H9 (cell line): ENCODE results near the gene GRID2IP. TPM values are rescaled to one million over a fixed set of nuclear protein-coding genes. Genes with fewer than 3 reads are reported as not detected.

Experiments used
- DNase-seq: peaks from one replicate; pipeline ENCODE4 v3.0.0-alpha.2; 2017
- H2AFZ ChIP-seq: one replicate; pipeline ENCODE4 v1.6.1; 2013; ENCODE audit warnings: mild to moderate bottlenecking, low read length, control low read depth, moderate library complexity
- H2AK5ac ChIP-seq: 2 replicates; pipeline ENCODE4 v1.6.1; 2013; ENCODE audit warnings: low read length, control low read depth, mixed read lengths; ENCODE audit not compliant: insufficient read length
- H2BK120ac ChIP-seq: one replicate; pipeline ENCODE4 v1.6.1; 2013; ENCODE audit warnings: low read depth, mild to moderate bottlenecking, low read length, control low read depth, inconsistent platforms; ENCODE audit not compliant: poor library complexity, severe bottlenecking
- H2BK12ac ChIP-seq: 2 replicates; pipeline ENCODE4 v1.6.1; 2013; ENCODE audit warnings: low read length, control low read depth, mixed read lengths, low read depth; ENCODE audit not compliant: insufficient read length
- H2BK15ac ChIP-seq: 2 replicates; pipeline ENCODE4 v1.6.1; 2013; ENCODE audit warnings: low read depth, low read length, control low read depth
- H2BK20ac ChIP-seq: one replicate; pipeline ENCODE4 v1.6.1; 2013; ENCODE audit warnings: low read depth, mild to moderate bottlenecking, low read length, control low read depth, inconsistent platforms; ENCODE audit not compliant: poor library complexity, severe bottlenecking
- H2BK5ac ChIP-seq: 2 replicates; pipeline ENCODE4 v1.6.1; 2013; ENCODE audit warnings: low read length, control low read depth, mixed read lengths; ENCODE audit not compliant: insufficient read length
- H3K14ac ChIP-seq: 2 replicates; pipeline ENCODE4 v1.6.1; 2013; ENCODE audit warnings: low read length, control low read depth; ENCODE audit not compliant: insufficient read depth
- H3K18ac ChIP-seq: 2 replicates; pipeline ENCODE4 v1.6.1; 2013; ENCODE audit warnings: low read depth, mild to moderate bottlenecking, mixed read lengths, low read length, control low read depth; ENCODE audit not compliant: insufficient read length
- H3K23ac ChIP-seq: 2 replicates; pipeline ENCODE4 v1.6.1; 2013; ENCODE audit warnings: low read length, control low read depth, mixed read lengths, low read depth; ENCODE audit not compliant: insufficient read length
- H3K23me2 ChIP-seq: 2 replicates; pipeline ENCODE4 v1.6.1; 2013; ENCODE audit warnings: low read depth, mild to moderate bottlenecking, mixed read lengths, low read length, control low read depth; ENCODE audit not compliant: insufficient read length, poor library complexity, severe bottlenecking
- H3K27ac ChIP-seq: 2 replicates; pipeline ENCODE4 v1.5.1; 2013; ENCODE audit warnings: low read length, control low read depth, mixed read lengths, low read depth; ENCODE audit not compliant: insufficient read length
- H3K27me3 ChIP-seq: 2 replicates; pipeline ENCODE4 v1.6.1; 2013; ENCODE audit warnings: low read length, control low read depth, inconsistent platforms; ENCODE audit not compliant: insufficient read depth
- H3K4ac ChIP-seq: 2 replicates; pipeline ENCODE4 v1.6.1; 2013; ENCODE audit warnings: low read depth, mild to moderate bottlenecking, control low read depth, inconsistent platforms, low read length, moderate library complexity
- H3K4me1 ChIP-seq: 2 replicates; pipeline ENCODE4 v1.6.1; 2013; ENCODE audit warnings: low read length, control low read depth, inconsistent platforms; ENCODE audit not compliant: insufficient read depth
- H3K4me2 ChIP-seq: 2 replicates; pipeline ENCODE4 v1.6.1; 2013; ENCODE audit warnings: low read length, control low read depth, mixed read lengths; ENCODE audit not compliant: insufficient read length, insufficient read depth
- H3K56ac ChIP-seq: 2 replicates; pipeline ENCODE4 v1.6.1; 2013; ENCODE audit warnings: low read depth, mild to moderate bottlenecking, mixed read lengths, low read length, control low read depth; ENCODE audit not compliant: insufficient read length
- H3K79me1 ChIP-seq: 2 replicates; pipeline ENCODE4 v1.6.1; 2013; ENCODE audit warnings: low read depth, mild to moderate bottlenecking, moderate library complexity, low read length, control low read depth, inconsistent platforms; ENCODE audit not compliant: insufficient read depth, poor library complexity, severe bottlenecking
- H3K79me2 ChIP-seq: 2 replicates; pipeline ENCODE4 v1.6.1; 2013; ENCODE audit warnings: low read length, control low read depth, inconsistent platforms; ENCODE audit not compliant: insufficient read depth
- H3K9ac ChIP-seq: 2 replicates; pipeline ENCODE4 v1.6.1; 2013; ENCODE audit warnings: low read length, control low read depth, mixed read lengths; ENCODE audit not compliant: insufficient read length; ENCODE audit errors: extremely low read depth
- H3K9me3 ChIP-seq: one replicate; pipeline ENCODE4 v1.6.1; 2013; ENCODE audit warnings: low read depth, low read length, inconsistent platforms; ENCODE audit not compliant: control insufficient read depth
- H3T11ph ChIP-seq: one replicate; pipeline ENCODE4 v1.6.1; 2013; ENCODE audit warnings: mild to moderate bottlenecking, low read length, control low read depth, inconsistent platforms
- H4K20me1 ChIP-seq: one replicate; pipeline ENCODE4 v1.6.1; 2013; ENCODE audit not compliant: control insufficient read depth, insufficient read length, insufficient read depth
- H4K5ac ChIP-seq: 2 replicates; pipeline ENCODE4 v1.6.1; 2013; ENCODE audit warnings: low read depth, mild to moderate bottlenecking, mixed read lengths, low read length, control low read depth; ENCODE audit not compliant: insufficient read length
- H4K8ac ChIP-seq: replicated peaks from 2 replicates; pipeline ENCODE4 v1.6.1; 2013; ENCODE audit warnings: low read length, control low read depth, mixed read lengths, low read depth; ENCODE audit not compliant: insufficient read length
- H4K91ac ChIP-seq: 2 replicates; pipeline ENCODE4 v1.6.1; 2013; ENCODE audit warnings: low read depth, mild to moderate bottlenecking, moderate library complexity, mixed read lengths, low read length, control low read depth; ENCODE audit not compliant: insufficient read length
- H3K27ac Mint-ChIP-seq, 3 experiments: 2 replicates in 2 of 3; 3 replicates in 1 of 3; pipeline ENCODE4 v1.8.0; 2020 to 2021; ENCODE audit warnings: mixed read lengths in 3 of 3, mild to moderate bottlenecking in 1 of 3, moderate library complexity in 1 of 3
- H3K27me3 Mint-ChIP-seq: 2 replicates; pipeline ENCODE4 v1.8.0; 2021; ENCODE audit warnings: low read depth, mild to moderate bottlenecking, moderate library complexity, mixed read lengths
- H3K36me3 Mint-ChIP-seq, 3 experiments: 2 replicates in 2 of 3; 3 replicates in 1 of 3; pipeline ENCODE4 v1.8.0; 2020 to 2021; ENCODE audit warnings: low read depth in 3 of 3, mixed read lengths in 3 of 3; ENCODE audit not compliant: insufficient read depth in 1 of 3
- H3K4me1 Mint-ChIP-seq, 2 experiments: 2 replicates each; pipeline ENCODE4 v1.8.0; 2020; ENCODE audit warnings: mixed read lengths in 2 of 2
- H3K4me3 Mint-ChIP-seq, 2 experiments: 2 replicates in 1 of 2; 3 replicates in 1 of 2; pipeline ENCODE4 v1.8.0; 2020 to 2021; ENCODE audit warnings: mild to moderate bottlenecking in 2 of 2, mixed read lengths in 2 of 2, moderate library complexity in 1 of 2
- H3K9me3 Mint-ChIP-seq, 2 experiments: 2 replicates in 1 of 2; 3 replicates in 1 of 2; pipeline ENCODE4 v1.8.0; 2020; ENCODE audit warnings: mild to moderate bottlenecking in 2 of 2, mixed read lengths in 2 of 2, moderate library complexity in 1 of 2
- CTCF ChIP-seq: fragments of 200-600 bp; sonication (generic); conservative IDR thresholded peaks from 3 replicates; pipeline ENCODE4 v1.8.0; 2021; ENCODE audit warnings: antibody characterized with exemption, mild to moderate bottlenecking
- WGBS: extraction: QIAGEN DNeasy Blood & Tissue Kit; methylation state at CpG from one replicate; pipeline ENCODE4 v1.1.7; 2013; ENCODE audit warnings: missing lambda C conversion rate, low lambda C conversion rate, mixed read lengths; ENCODE audit not compliant: insufficient read length; ENCODE audit errors: extremely low coverage; 5-methylcytosine and 5-hydroxymethylcytosine counted together
- total RNA-seq: library from RNA; stranded (reverse); gene quantifications from 2 replicates; pipeline ENCODE4 v1.2.1, GENCODE V29; 2021

GRID2IP gene
- total RNA-seq, 1 experiment from 2014 or later = 1.7 TPM

- Histone ChIP-seq H2BK12ac (no peak overlapping the region), H4K8ac (no peak overlapping the region), H2BK5ac (no peak overlapping the region), H3K27ac (no peak overlapping the region), H3K18ac (no peak overlapping the region), H2AK5ac (no peak overlapping the region), H3K4me1 (no peaks in the 10 kb centered on the region; the same call in 1 of the 2 replicates), H3K56ac (no peak overlapping the region), H4K91ac (no peak overlapping the region), H2BK15ac (no peak overlapping the region), H3K79me1 (peaks cover 11% of the 10 kb centered on the region), H3K4ac (no peak overlapping the region), H4K5ac (no peak overlapping the region), H3K79me2 (peaks cover 21% of the 10 kb centered on the region; the same call in 1 of the 2 replicates), H3K23me2 (peaks cover 3% of the 10 kb centered on the region), H3K9ac (no peak overlapping the region), H3K9me3 (no peaks in the 10 kb centered on the region), H2BK20ac (no peak overlapping the region), H2BK120ac (no peak overlapping the region), H3K4me2 (no peak overlapping the region), H3K14ac (no peak overlapping the region), H3K23ac (no peak overlapping the region), H2AFZ (no peak overlapping the region), H3T11ph (no peak overlapping the region), H3K27me3 (no peaks in the 10 kb centered on the region), H4K20me1 (no peaks in the 10 kb centered on the region)
- no peak overlapping the region for H3K4me3 Mint-ChIP-seq
- H3K27ac Mint-ChIP-seq = 0 out of 7 replicates have a peak overlapping the region, but pooled peaks of 1 of the 3 experiments have one; percentile 38
- H3K4me1 Mint-ChIP-seq = peaks cover 21 to 23% of the 10 kb centered on the region in 2 experiments
- H3K27me3 Mint-ChIP-seq = no peaks in the 10 kb centered on the region
- WGBS = no CpG with 5 or more reads among the region's 8 CpGs
- TF ChIP-seq CTCF = no peak
- DNase-seq = no peak
- no peaks in the 10 kb centered on the region for H3K9me3 Mint-ChIP-seq
- peaks cover 9 to 33% (median 22%) of the 10 kb centered on the region in 3 experiments for H3K36me3 Mint-ChIP-seq
Observed at GRCh38 chr7:6479067-6479466, 72.2 kb downstream of the GRID2IP start.
